ENCODE data around the gene LHX6. TPM values are rescaled to one million over a fixed set of nuclear protein-coding genes. Genes with fewer than 3 reads are reported as not detected.

LHX6 gene
- total and polyA plus RNA-seq, 9 of the 15 experiments (the other 6 are each of a cell fraction or from before 2014, with no cell fraction given), result 2.8 to 16.3 (median 7.9) TPM

- TF ChIP-seq THRA (IDR thresholded peaks at IDR 0.05), result no peak
- TF ChIP-seq TCFL5 (CRISPR knock-in tag; conservative IDR thresholded peaks at IDR 0.05), result no peak
- peak; percentile 41; the same call in 1 of the 2 replicates for TF ChIP-seq ZNF232 (CRISPR knock-in tag; IDR thresholded peaks at IDR 0.05)
- peak; percentile 95 for TF ChIP-seq POLR2G (IDR thresholded peaks at IDR 0.05; ENCODE audit: low read depth, low read length)
- peak; percentile 68 for TF ChIP-seq GABPA (tag; conservative IDR thresholded peaks at IDR 0.05; ENCODE audit: low read depth)
- TF ChIP-seq, protein P1, sequence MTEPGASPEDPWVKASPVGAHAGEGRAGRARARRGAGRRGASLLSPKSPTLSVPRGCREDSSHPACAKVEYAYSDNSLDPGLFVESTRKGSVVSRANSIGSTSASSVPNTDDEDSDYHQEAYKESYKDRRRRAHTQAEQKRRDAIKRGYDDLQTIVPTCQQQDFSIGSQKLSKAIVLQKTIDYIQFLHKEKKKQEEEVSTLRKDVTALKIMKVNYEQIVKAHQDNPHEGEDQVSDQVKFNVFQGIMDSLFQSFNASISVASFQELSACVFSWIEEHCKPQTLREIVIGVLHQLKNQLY (CRISPR knock-in tag; conservative IDR thresholded peaks at IDR 0.05), result no peak
- peak; percentile 70 to 72 for TF ChIP-seq MAZ (CRISPR knock-in tag; conservative IDR thresholded peaks at IDR 0.05 in 1 of 2, IDR thresholded peaks at IDR 0.05 in 1 of 2)
- no peak for TF ChIP-seq HSF4 (CRISPR knock-in tag; IDR thresholded peaks at IDR 0.05; ENCODE audit: borderline replicate concordance)
- peak; percentile 67; the same call in 1 of the 2 replicates for TF ChIP-seq JUN (IDR thresholded peaks at IDR 0.05; ENCODE audit: borderline replicate concordance, low read depth, low read length)
- peak; percentile 90 for TF ChIP-seq JUN (CRISPR knock-in tag; IDR thresholded peaks at IDR 0.05; ENCODE audit: borderline replicate concordance)
- peak; percentile 63 for TF ChIP-seq SETDB1 (IDR thresholded peaks at IDR 0.05; ENCODE audit: low read length)
- TF ChIP-seq, protein P2, sequence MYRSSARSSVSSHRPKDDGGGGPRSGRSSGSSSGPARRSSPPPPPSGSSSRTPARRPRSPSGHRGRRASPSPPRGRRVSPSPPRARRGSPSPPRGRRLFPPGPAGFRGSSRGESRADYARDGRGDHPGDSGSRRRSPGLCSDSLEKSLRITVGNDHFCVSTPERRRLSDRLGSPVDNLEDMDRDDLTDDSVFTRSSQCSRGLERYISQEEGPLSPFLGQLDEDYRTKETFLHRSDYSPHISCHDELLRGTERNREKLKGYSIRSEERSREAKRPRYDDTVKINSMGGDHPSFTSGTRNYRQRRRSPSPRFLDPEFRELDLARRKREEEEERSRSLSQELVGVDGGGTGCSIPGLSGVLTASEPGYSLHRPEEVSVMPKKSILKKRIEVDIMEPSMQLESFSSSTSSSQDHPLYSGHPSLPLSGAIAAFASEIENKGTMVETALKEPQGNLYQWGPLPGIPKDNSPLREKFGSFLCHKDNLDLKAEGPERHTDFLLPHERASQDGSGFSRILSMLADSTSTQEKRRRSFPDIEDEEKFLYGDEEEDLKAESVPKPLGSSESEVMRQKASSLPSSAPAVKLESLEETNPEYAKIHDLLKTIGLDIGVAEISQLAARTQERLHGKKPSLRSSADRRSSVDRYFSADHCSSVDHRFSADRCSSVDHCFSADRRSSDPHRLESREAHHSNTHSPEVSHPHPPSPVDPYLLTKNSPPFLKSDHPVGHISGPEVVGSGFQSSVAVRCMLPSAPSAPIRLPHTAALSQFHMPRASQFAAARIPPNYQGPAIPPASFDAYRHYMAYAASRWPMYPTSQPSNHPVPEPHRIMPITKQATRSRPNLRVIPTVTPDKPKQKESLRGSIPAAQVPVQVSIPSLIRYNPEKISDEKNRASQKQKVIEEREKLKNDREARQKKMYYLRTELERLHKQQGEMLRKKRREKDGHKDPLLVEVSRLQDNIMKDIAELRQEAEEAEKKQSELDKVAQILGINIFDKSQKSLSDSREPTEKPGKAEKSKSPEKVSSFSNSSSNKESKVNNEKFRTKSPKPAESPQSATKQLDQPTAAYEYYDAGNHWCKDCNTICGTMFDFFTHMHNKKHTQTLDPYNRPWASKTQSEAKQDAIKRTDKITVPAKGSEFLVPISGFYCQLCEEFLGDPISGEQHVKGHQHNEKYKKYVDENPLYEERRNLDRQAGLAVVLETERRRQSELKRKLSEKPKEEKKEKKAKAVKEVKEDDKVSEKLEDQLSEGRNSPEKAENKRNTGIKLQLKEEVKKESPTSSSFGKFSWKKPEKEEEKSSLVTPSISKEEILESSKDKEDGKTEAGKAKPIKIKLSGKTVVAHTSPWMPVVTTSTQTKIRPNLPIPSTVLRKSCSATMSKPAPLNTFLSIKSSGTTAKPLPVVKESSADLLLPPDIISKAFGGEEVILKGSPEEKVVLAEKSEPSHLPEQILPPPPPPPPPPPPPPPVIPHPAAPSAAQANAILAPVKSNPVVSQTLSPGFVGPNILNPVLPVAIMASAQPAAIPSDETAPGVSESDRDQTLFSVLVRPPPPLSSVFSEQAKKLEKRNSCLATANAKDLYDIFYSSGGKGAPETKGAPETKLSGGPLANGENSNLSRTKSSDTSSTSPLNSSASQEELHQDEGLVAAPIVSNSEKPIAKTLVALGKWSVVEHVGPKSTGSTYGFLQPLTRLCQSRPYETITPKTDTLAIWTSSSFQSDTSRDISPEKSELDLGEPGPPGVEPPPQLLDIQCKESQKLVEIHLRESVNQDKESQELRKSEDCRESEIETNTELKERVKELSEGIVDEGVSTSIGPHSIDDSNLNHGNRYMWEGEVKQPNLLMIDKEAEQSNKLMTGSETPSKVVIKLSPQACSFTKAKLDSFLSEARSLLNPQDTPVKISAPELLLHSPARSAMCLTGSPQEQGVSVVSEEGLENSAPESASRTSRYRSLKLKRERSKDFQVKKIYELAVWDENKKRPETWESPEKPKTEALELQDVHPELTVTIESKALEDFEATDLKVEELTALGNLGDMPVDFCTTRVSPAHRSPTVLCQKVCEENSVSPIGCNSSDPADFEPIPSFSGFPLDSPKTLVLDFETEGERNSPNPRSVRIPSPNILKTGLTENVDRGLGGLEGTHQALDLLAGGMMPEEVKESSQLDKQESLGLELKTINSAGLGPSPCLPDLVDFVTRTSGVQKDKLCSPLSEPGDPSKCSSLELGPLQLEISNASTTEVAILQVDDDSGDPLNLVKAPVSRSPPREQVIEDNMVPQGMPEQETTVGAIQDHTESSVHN (IDR thresholded peaks at IDR 0.05; ENCODE audit: borderline replicate concordance in 1 of 2, low read depth in 1 of 2), result no peak
- TF ChIP-seq ZNF408 (CRISPR knock-in tag; IDR thresholded peaks at IDR 0.05; ENCODE audit: low read depth), result no peak
- peak; percentile 99 for TF ChIP-seq ATF1 (CRISPR knock-in tag; IDR thresholded peaks at IDR 0.05)
- peak; percentile 100 for TF ChIP-seq ATF1 (tag; IDR thresholded peaks at IDR 0.05)
- TF ChIP-seq ZNF717 (CRISPR knock-in tag; IDR thresholded peaks at IDR 0.05), result no peak
- TF ChIP-seq ZBTB1 (CRISPR knock-in tag; IDR thresholded peaks at IDR 0.05; ENCODE audit: borderline replicate concordance, low read depth), result no peak; the same call in 1 of the 2 replicates
These were observed 35.8 kb upstream of the LHX6 start, which contains the start of the genes MRRF and RBM18 (continued) for GRCh38 chr9:122264360-122265148.

All from K562 (cell line).